ENCODE measurements around the gene OSBPL8.

DNA sequence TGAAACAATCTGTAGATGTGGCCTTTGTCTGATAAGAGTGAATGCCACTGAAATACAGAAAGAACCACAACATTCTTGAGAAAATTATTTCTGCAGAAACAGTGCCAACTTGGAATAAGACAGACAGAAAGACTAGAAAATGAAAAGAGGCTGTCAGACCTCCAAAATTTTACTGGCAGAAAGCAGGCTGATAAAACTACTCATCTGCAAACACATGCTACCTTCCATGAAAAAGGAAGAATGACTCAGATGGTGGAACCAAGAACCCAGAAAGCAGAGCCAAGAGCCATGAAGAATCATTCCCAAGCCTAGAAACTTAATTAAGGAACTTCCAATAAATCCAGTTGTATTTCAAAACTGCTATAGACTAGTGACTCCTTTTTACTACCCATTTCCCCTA, 31.9 kb upstream of the OSBPL8 start:
- TF ChIP-seq CTCF (IDR thresholded peaks at IDR 0.05) = no peak
- TF ChIP-seq POLR2A (IDR thresholded peaks at IDR 0.05) = no peak
- no peak for TF ChIP-seq EP300 (IDR thresholded peaks at IDR 0.05)
